H9 (cell line): ENCODE data around the gene PIAS1. TPM values are rescaled to one million over a fixed set of nuclear protein-coding genes. Genes with fewer than 3 reads are reported as not detected.

ENCODE experiments used
- DNase-seq: peaks from one replicate; pipeline ENCODE4 v3.0.0-alpha.2; 2017
- H2AFZ ChIP-seq: one replicate; pipeline ENCODE4 v1.6.1; 2013; ENCODE audit warnings: mild to moderate bottlenecking, low read length, control low read depth, moderate library complexity
- H2AK5ac ChIP-seq: 2 replicates; pipeline ENCODE4 v1.6.1; 2013; ENCODE audit warnings: low read length, control low read depth, mixed read lengths; ENCODE audit not compliant: insufficient read length
- H2BK120ac ChIP-seq: one replicate; pipeline ENCODE4 v1.6.1; 2013; ENCODE audit warnings: low read depth, mild to moderate bottlenecking, low read length, control low read depth, inconsistent platforms; ENCODE audit not compliant: poor library complexity, severe bottlenecking
- H2BK12ac ChIP-seq: 2 replicates; pipeline ENCODE4 v1.6.1; 2013; ENCODE audit warnings: low read length, control low read depth, mixed read lengths, low read depth; ENCODE audit not compliant: insufficient read length
- H2BK15ac ChIP-seq: 2 replicates; pipeline ENCODE4 v1.6.1; 2013; ENCODE audit warnings: low read depth, low read length, control low read depth
- H2BK20ac ChIP-seq: one replicate; pipeline ENCODE4 v1.6.1; 2013; ENCODE audit warnings: low read depth, mild to moderate bottlenecking, low read length, control low read depth, inconsistent platforms; ENCODE audit not compliant: poor library complexity, severe bottlenecking
- H2BK5ac ChIP-seq: 2 replicates; pipeline ENCODE4 v1.6.1; 2013; ENCODE audit warnings: low read length, control low read depth, mixed read lengths; ENCODE audit not compliant: insufficient read length
- H3K14ac ChIP-seq: 2 replicates; pipeline ENCODE4 v1.6.1; 2013; ENCODE audit warnings: low read length, control low read depth; ENCODE audit not compliant: insufficient read depth
- H3K18ac ChIP-seq: 2 replicates; pipeline ENCODE4 v1.6.1; 2013; ENCODE audit warnings: low read depth, mild to moderate bottlenecking, mixed read lengths, low read length, control low read depth; ENCODE audit not compliant: insufficient read length
- H3K23ac ChIP-seq: 2 replicates; pipeline ENCODE4 v1.6.1; 2013; ENCODE audit warnings: low read length, control low read depth, mixed read lengths, low read depth; ENCODE audit not compliant: insufficient read length
- H3K23me2 ChIP-seq: 2 replicates; pipeline ENCODE4 v1.6.1; 2013; ENCODE audit warnings: low read depth, mild to moderate bottlenecking, mixed read lengths, low read length, control low read depth; ENCODE audit not compliant: insufficient read length, poor library complexity, severe bottlenecking
- H3K27ac ChIP-seq: 2 replicates; pipeline ENCODE4 v1.5.1; 2013; ENCODE audit warnings: low read length, control low read depth, mixed read lengths, low read depth; ENCODE audit not compliant: insufficient read length
- H3K27me3 ChIP-seq: 2 replicates; pipeline ENCODE4 v1.6.1; 2013; ENCODE audit warnings: low read length, control low read depth, inconsistent platforms; ENCODE audit not compliant: insufficient read depth
- H3K4ac ChIP-seq: 2 replicates; pipeline ENCODE4 v1.6.1; 2013; ENCODE audit warnings: low read depth, mild to moderate bottlenecking, control low read depth, inconsistent platforms, low read length, moderate library complexity
- H3K4me1 ChIP-seq: 2 replicates; pipeline ENCODE4 v1.6.1; 2013; ENCODE audit warnings: low read length, control low read depth, inconsistent platforms; ENCODE audit not compliant: insufficient read depth
- H3K4me2 ChIP-seq: 2 replicates; pipeline ENCODE4 v1.6.1; 2013; ENCODE audit warnings: low read length, control low read depth, mixed read lengths; ENCODE audit not compliant: insufficient read length, insufficient read depth
- H3K56ac ChIP-seq: 2 replicates; pipeline ENCODE4 v1.6.1; 2013; ENCODE audit warnings: low read depth, mild to moderate bottlenecking, mixed read lengths, low read length, control low read depth; ENCODE audit not compliant: insufficient read length
- H3K79me1 ChIP-seq: 2 replicates; pipeline ENCODE4 v1.6.1; 2013; ENCODE audit warnings: low read depth, mild to moderate bottlenecking, moderate library complexity, low read length, control low read depth, inconsistent platforms; ENCODE audit not compliant: insufficient read depth, poor library complexity, severe bottlenecking
- H3K79me2 ChIP-seq: 2 replicates; pipeline ENCODE4 v1.6.1; 2013; ENCODE audit warnings: low read length, control low read depth, inconsistent platforms; ENCODE audit not compliant: insufficient read depth
- H3K9ac ChIP-seq: 2 replicates; pipeline ENCODE4 v1.6.1; 2013; ENCODE audit warnings: low read length, control low read depth, mixed read lengths; ENCODE audit not compliant: insufficient read length; ENCODE audit errors: extremely low read depth
- H3K9me3 ChIP-seq: one replicate; pipeline ENCODE4 v1.6.1; 2013; ENCODE audit warnings: low read depth, low read length, inconsistent platforms; ENCODE audit not compliant: control insufficient read depth
- H3T11ph ChIP-seq: one replicate; pipeline ENCODE4 v1.6.1; 2013; ENCODE audit warnings: mild to moderate bottlenecking, low read length, control low read depth, inconsistent platforms
- H4K20me1 ChIP-seq: one replicate; pipeline ENCODE4 v1.6.1; 2013; ENCODE audit not compliant: control insufficient read depth, insufficient read length, insufficient read depth
- H4K5ac ChIP-seq: 2 replicates; pipeline ENCODE4 v1.6.1; 2013; ENCODE audit warnings: low read depth, mild to moderate bottlenecking, mixed read lengths, low read length, control low read depth; ENCODE audit not compliant: insufficient read length
- H4K8ac ChIP-seq: replicated peaks from 2 replicates; pipeline ENCODE4 v1.6.1; 2013; ENCODE audit warnings: low read length, control low read depth, mixed read lengths, low read depth; ENCODE audit not compliant: insufficient read length
- H4K91ac ChIP-seq: 2 replicates; pipeline ENCODE4 v1.6.1; 2013; ENCODE audit warnings: low read depth, mild to moderate bottlenecking, moderate library complexity, mixed read lengths, low read length, control low read depth; ENCODE audit not compliant: insufficient read length
- H3K27ac Mint-ChIP-seq, 3 experiments: 2 replicates in 2 of 3; 3 replicates in 1 of 3; pipeline ENCODE4 v1.8.0; 2020 to 2021; ENCODE audit warnings: mixed read lengths in 3 of 3, mild to moderate bottlenecking in 1 of 3, moderate library complexity in 1 of 3
- H3K27me3 Mint-ChIP-seq: 2 replicates; pipeline ENCODE4 v1.8.0; 2021; ENCODE audit warnings: low read depth, mild to moderate bottlenecking, moderate library complexity, mixed read lengths
- H3K36me3 Mint-ChIP-seq, 3 experiments: 2 replicates in 2 of 3; 3 replicates in 1 of 3; pipeline ENCODE4 v1.8.0; 2020 to 2021; ENCODE audit warnings: low read depth in 3 of 3, mixed read lengths in 3 of 3; ENCODE audit not compliant: insufficient read depth in 1 of 3
- H3K4me1 Mint-ChIP-seq, 2 experiments: 2 replicates each; pipeline ENCODE4 v1.8.0; 2020; ENCODE audit warnings: mixed read lengths in 2 of 2
- H3K4me3 Mint-ChIP-seq, 2 experiments: 2 replicates in 1 of 2; 3 replicates in 1 of 2; pipeline ENCODE4 v1.8.0; 2020 to 2021; ENCODE audit warnings: mild to moderate bottlenecking in 2 of 2, mixed read lengths in 2 of 2, moderate library complexity in 1 of 2
- H3K9me3 Mint-ChIP-seq, 2 experiments: 2 replicates in 1 of 2; 3 replicates in 1 of 2; pipeline ENCODE4 v1.8.0; 2020; ENCODE audit warnings: mild to moderate bottlenecking in 2 of 2, mixed read lengths in 2 of 2, moderate library complexity in 1 of 2
- total RNA-seq: library from RNA; stranded (reverse); gene quantifications from 2 replicates; pipeline ENCODE4 v1.2.1, GENCODE V29; 2021
- TF ChIP-seq, protein P1 (sequence below): fragments of 200-600 bp; sonication (generic); conservative IDR thresholded peaks from 3 replicates; pipeline ENCODE4 v1.8.0; 2021; ENCODE audit warnings: antibody characterized with exemption, mild to moderate bottlenecking

PIAS1 gene
- total RNA-seq, 1 experiment from 2014 or later, result 31.1 TPM

DNA sequence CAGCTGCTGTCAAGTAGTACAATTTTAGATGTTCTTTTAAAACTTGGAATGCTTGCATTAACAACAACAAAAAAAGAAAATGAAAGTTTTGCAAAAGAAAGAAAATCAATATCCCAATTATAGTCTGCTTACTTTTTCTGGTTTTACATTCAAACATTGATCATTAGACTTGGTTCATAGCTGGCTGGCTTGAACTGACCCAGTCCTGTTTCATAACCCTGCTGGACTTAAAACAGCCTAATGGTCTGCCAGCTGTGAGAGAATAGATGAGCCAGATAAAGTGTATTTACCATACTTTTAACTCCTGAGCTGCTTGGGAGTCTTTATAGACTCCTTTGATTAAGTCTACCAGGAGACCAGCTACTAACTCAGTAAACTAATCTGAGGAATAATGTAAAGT lies 59.2 kb downstream of the PIAS1 start:
- no peak overlapping the region; a peak in 1 of 7 replicates for H3K27ac Mint-ChIP-seq
- Histone ChIP-seq H3K27ac (no peak overlapping the region), H3K9me3 (no peaks in the 10 kb centered on the region), H2BK5ac (no peak overlapping the region), H3K4me1 (no peaks in the 10 kb centered on the region), H2BK20ac (no peak overlapping the region), H2BK120ac (no peak overlapping the region), H4K5ac (no peak overlapping the region), H3K23me2 (no peaks in the 10 kb centered on the region), H4K20me1 (no peaks in the 10 kb centered on the region), H3K4ac (no peak overlapping the region), H3K23ac (no peak overlapping the region), H3K18ac (no peak overlapping the region), H4K91ac (no peak overlapping the region), H3T11ph (no peak overlapping the region), H3K79me2 (no peaks in the 10 kb centered on the region; the same call in 1 of the 2 replicates), H2AFZ (no peak overlapping the region), H2AK5ac (no peak overlapping the region), H3K14ac (no peak overlapping the region), H3K27me3 (no peaks in the 10 kb centered on the region), H2BK12ac (no peak overlapping the region), H4K8ac (no peak overlapping the region), H3K56ac (no peak overlapping the region), H3K4me2 (no peak overlapping the region), H3K79me1 (peaks cover 8% of the 10 kb centered on the region), H3K9ac (no peak overlapping the region), H2BK15ac (no peak overlapping the region)
- DNase-seq, result no peak
- TF ChIP-seq, protein P1, sequence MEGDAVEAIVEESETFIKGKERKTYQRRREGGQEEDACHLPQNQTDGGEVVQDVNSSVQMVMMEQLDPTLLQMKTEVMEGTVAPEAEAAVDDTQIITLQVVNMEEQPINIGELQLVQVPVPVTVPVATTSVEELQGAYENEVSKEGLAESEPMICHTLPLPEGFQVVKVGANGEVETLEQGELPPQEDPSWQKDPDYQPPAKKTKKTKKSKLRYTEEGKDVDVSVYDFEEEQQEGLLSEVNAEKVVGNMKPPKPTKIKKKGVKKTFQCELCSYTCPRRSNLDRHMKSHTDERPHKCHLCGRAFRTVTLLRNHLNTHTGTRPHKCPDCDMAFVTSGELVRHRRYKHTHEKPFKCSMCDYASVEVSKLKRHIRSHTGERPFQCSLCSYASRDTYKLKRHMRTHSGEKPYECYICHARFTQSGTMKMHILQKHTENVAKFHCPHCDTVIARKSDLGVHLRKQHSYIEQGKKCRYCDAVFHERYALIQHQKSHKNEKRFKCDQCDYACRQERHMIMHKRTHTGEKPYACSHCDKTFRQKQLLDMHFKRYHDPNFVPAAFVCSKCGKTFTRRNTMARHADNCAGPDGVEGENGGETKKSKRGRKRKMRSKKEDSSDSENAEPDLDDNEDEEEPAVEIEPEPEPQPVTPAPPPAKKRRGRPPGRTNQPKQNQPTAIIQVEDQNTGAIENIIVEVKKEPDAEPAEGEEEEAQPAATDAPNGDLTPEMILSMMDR, result no peak
- H3K4me1 Mint-ChIP-seq, result no peaks in the 10 kb centered on the region; a peak in 1 of 4 replicates
- H3K36me3 Mint-ChIP-seq, result no peaks in the 10 kb centered on the region
- H3K27me3 Mint-ChIP-seq, result no peaks in the 10 kb centered on the region
- H3K4me3 Mint-ChIP-seq, result no peak overlapping the region
- H3K9me3 Mint-ChIP-seq, result no peaks in the 10 kb centered on the region
